GM06990 (cell line): ENCODE measurements around the gene TNF.

Experiments used
- DNase-seq: peaks from one replicate; pipeline ENCODE4 v3.0.0-alpha.2; 2011; ENCODE audit not compliant: insufficient read length; ENCODE audit errors: extremely low read depth
- H3K27me3 ChIP-seq: replicated peaks from 2 replicates; pipeline ENCODE4 v1.6.0; 2011; ENCODE audit warnings: low read length; ENCODE audit not compliant: control insufficient read depth, insufficient read depth
- H3K36me3 ChIP-seq: 2 replicates; pipeline ENCODE4 v1.5.1; 2011; ENCODE audit warnings: low read length; ENCODE audit not compliant: control insufficient read depth, insufficient read depth
- H3K4me3 ChIP-seq: replicated peaks from 2 replicates; pipeline ENCODE4 v1.5.1; 2011; ENCODE audit warnings: low read depth, mild to moderate bottlenecking, control low read depth, low read length
- CTCF ChIP-seq: IDR thresholded peaks from 2 replicates; pipeline ENCODE4 v1.5.1; 2011; ENCODE audit warnings: low read length, control low read depth, mild to moderate bottlenecking, inconsistent platforms; ENCODE audit not compliant: insufficient read depth, poor library complexity, severe bottlenecking

TNF gene

GRCh38 chr6:31580438-31580740 lies 5.0 kb downstream of the TNF start:
- no peak for DNase-seq
- TF ChIP-seq CTCF = no peak
- H3K27me3 ChIP-seq = no peaks in the 10 kb centered on the region

GRCh38 chr6:31580807-31581433 lies 5.6 kb downstream of the TNF start:
- H3K4me3 ChIP-seq = peak overlapping the region; percentile 69
- peak; percentile 89 for DNase-seq
- peak; percentile 92 for TF ChIP-seq CTCF
- H3K36me3 ChIP-seq = peaks cover 11% of the 10 kb centered on the region
- no peaks in the 10 kb centered on the region for H3K27me3 ChIP-seq

More at GRCh38 chr6:31580438-31580740, 5.0 kb downstream of the TNF start:
- Histone ChIP-seq H3K4me3 (peak overlapping the region; percentile 69), H3K36me3 (peaks cover 11% of the 10 kb centered on the region)

GRCh38 chr6:31581434-31582229 lies 6.3 kb downstream of the TNF start:
- Histone ChIP-seq H3K27me3 (no peaks in the 10 kb centered on the region), H3K36me3 (peaks cover 11% of the 10 kb centered on the region), H3K4me3 (peak overlapping the region; percentile 69)
- no peak for TF ChIP-seq CTCF
- DNase-seq = no peak

GRCh38 chr6:31582230-31582643 lies 6.9 kb downstream of the TNF start, which contains the start of gene LTB:
TSS of gene LTB (minus strand) at chr6:31582424. CDS start at chr6:31582417, 7 bp downstream.
- Histone ChIP-seq H3K36me3 (peaks cover 8% of the 10 kb centered on the region), H3K27me3 (no peaks in the 10 kb centered on the region), H3K4me3 (peak within 1 kb of the TSS; percentile 69)
- DNase-seq = no peak
- no peak for TF ChIP-seq CTCF

GRCh38 chr6:31585491-31585890 lies 10.1 kb downstream of the TNF start:
- peak; percentile 73 for TF ChIP-seq CTCF
- no peak overlapping the region for H3K4me3 ChIP-seq
- no peak for DNase-seq
- no peaks in the 10 kb centered on the region for H3K36me3 ChIP-seq
- H3K27me3 ChIP-seq = no peaks in the 10 kb centered on the region
